Neuron (in vitro differentiated cells): ENCODE measurements around the gene CCDC12.

Experiments
- H2AFZ ChIP-seq: one replicate; pipeline ENCODE4 v1.6.1; 2013; ENCODE audit warnings: low read depth, mild to moderate bottlenecking, inconsistent platforms, low read length, moderate library complexity
- H3K27me3 ChIP-seq: one replicate; pipeline ENCODE4 v1.6.1; 2013; ENCODE audit warnings: low read length; ENCODE audit not compliant: insufficient read depth
- H3K36me3 ChIP-seq: one replicate; pipeline ENCODE4 v1.6.1; 2013; ENCODE audit warnings: low read length; ENCODE audit not compliant: insufficient read depth
- H3K4me1 ChIP-seq: one replicate; pipeline ENCODE4 v1.6.1; 2013; ENCODE audit warnings: low read length; ENCODE audit not compliant: insufficient read depth
- H3K4me3 ChIP-seq: 2 replicates; pipeline ENCODE4 v1.5.1; 2013; ENCODE audit warnings: mild to moderate bottlenecking, low read length, moderate library complexity
- H3K9me3 ChIP-seq: one replicate; pipeline ENCODE4 v1.6.1; 2013; ENCODE audit warnings: low read length

The CCDC12 gene

DNA sequence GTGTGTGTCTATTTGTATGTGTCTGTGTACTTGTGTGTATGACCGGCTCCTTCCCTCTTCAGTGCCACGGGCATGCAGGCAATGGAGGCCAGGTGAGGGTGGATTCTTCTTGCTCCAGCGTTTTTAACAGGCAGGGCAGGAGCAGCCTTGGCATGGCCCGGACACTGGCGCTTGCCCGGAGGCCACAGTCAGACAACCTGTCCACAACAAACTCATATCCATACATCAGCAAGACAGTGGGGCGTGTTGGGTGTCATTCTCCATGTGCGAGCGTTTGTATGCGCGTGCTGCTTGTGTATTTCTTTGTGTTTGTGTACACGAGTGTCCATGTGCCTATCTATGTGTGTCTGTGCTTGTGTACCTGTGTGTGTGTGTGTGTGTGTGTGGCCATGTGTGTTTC lies 69.3 kb downstream of the CCDC12 start:
- Histone ChIP-seq H3K27me3 (no peaks in the 10 kb centered on the region), H2AFZ (no peak overlapping the region), H3K4me3 (no peak overlapping the region), H3K4me1 (no peaks in the 10 kb centered on the region), H3K9me3 (no peaks in the 10 kb centered on the region), H3K36me3 (no peaks in the 10 kb centered on the region)

DNA sequence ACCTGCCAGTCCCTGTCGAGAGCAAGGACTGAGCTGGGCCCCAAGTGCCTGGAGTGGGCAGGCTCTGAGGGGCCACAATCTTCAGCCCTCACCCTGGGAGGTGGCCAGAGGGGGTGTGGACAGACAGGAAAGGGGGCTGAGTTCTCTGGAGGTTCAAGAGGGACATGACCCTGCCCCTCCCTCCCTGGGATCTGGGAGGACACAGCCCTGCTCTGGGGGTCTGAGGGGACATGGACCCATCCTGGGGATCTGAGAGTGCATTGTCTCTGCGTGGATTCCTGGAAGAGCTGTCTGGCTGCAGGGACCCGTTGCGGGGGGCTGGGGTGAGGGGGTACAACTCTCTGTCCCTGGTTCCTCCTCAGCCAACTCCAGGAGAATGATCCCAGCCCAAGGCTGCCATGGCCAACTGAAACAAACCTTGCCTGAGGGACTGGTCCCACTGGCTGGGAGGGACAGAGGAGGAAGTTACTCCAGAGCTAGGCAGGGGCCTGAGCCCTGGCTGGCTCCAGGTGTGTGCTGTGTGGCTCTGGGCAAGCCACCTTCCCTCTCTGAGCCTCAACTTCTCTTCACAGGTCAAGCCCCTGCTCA lies 70.0 kb downstream of the CCDC12 start:
- Histone ChIP-seq H3K4me3 (no peak overlapping the region), H3K27me3 (no peaks in the 10 kb centered on the region), H3K9me3 (no peaks in the 10 kb centered on the region), H3K36me3 (no peaks in the 10 kb centered on the region), H3K4me1 (no peaks in the 10 kb centered on the region), H2AFZ (no peak overlapping the region)

DNA sequence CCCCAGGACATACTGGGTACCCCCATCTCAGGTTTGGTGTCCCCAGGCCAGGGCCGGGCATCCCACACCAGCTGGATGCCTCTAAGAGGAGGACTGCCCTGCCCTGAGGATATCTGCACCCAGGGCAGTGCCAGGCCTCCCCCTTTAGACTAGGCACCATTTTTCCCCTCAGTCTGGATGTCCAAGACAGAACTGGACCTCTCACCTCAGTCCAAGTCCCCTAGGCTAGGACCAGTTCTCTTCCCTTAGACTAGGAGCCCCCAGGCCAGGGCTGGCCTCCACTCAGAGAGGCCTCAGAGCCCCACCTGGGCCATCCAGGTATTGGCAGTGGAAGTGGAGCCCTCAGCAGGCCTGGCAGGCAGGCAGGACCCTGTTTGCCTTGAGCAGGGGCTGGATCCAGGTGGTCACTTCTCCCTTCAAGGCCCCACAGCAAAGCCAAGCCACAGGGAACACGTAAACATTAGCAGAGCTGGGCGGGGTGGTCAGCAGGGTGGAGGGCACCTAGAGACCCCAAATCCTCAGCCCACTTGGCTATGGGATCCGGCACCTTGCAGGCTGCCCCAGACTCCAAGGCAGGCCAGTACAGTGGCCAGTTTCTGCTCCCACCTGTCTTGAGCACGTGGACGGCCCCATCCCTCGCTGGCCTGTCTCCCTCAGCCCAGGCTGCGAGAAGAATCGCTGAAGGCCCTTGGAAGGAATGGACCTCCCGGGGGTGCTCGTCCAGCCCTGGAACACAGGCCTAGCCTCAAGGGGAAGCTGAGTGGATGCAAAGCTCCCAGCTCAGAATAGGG lies 70.7 kb downstream of the CCDC12 start:
- Histone ChIP-seq H3K4me3 (no peak overlapping the region), H3K9me3 (no peaks in the 10 kb centered on the region), H2AFZ (no peak overlapping the region), H3K27me3 (no peaks in the 10 kb centered on the region), H3K36me3 (no peaks in the 10 kb centered on the region), H3K4me1 (no peaks in the 10 kb centered on the region)

DNA sequence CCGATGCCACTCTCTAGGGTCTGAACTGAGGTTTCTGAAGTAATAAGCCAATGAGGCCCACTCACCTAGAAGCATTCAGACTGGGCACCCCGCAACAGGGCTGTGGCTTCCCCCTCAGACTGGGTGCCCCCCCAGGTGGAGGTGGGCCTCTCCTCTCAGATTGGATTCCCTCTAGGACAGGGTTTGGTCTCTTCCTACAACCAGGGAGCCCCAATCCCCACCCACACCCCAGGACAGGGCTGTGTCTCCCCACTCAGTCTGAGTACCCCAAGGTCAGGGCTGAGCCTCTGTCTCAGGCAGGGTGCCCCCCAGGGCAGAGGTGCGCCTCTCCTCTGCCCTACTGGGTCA lies 71.4 kb downstream of the CCDC12 start:
- no peak overlapping the region for H2AFZ ChIP-seq
- no peak overlapping the region for H3K4me3 ChIP-seq
- no peaks in the 10 kb centered on the region for H3K36me3 ChIP-seq
- no peaks in the 10 kb centered on the region for H3K9me3 ChIP-seq
- H3K4me1 ChIP-seq: no peaks in the 10 kb centered on the region
- H3K27me3 ChIP-seq: peaks cover 4% of the 10 kb centered on the region

DNA sequence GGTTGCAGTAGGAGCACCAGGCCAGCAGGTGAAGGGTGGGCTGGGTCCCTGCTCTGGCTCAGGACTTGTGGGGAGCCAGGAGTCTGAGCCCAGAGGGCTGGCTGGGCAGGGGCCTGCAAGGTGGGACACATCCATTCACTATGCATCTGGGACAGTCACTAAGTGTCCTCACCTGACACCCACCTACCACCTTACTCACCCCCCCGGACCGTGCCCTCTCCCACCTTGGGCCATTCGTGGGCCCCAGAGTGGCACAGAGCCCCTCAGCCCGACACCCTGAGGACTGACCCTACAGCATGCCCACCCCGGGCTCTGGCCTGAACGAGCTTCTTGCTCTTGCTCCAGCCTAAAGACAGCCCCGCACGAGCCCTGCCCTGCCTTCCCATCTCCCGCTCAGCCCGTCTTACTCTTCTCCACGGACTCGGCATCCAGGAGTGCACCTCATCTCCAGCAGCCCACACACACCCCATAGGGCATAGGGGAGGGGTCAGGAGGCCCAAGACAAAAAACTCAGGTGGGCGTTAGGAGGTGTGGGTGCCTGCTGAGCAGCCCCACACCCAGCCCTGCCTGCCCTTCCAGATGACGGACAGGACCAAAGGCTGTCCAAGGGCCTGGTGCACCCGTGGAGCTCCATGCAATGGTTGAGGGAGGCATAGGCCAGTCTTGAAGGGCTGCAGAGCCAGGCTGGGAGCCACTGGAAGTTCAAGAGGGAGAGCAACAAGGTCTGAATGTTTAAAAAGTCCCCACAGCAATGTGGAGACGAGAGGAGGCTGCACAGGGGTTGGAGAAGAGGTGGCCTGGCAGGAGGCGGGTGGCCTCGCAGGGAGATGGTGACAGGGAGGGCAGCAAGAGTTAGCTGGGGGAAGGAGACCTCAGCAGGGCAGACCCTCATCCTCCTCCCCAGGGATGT lies 72.0 kb downstream of the CCDC12 start:
- Histone ChIP-seq H3K9me3 (no peaks in the 10 kb centered on the region), H3K4me1 (no peaks in the 10 kb centered on the region), H3K36me3 (no peaks in the 10 kb centered on the region), H3K4me3 (no peak overlapping the region), H3K27me3 (peaks cover 5% of the 10 kb centered on the region), H2AFZ (no peak overlapping the region)

DNA sequence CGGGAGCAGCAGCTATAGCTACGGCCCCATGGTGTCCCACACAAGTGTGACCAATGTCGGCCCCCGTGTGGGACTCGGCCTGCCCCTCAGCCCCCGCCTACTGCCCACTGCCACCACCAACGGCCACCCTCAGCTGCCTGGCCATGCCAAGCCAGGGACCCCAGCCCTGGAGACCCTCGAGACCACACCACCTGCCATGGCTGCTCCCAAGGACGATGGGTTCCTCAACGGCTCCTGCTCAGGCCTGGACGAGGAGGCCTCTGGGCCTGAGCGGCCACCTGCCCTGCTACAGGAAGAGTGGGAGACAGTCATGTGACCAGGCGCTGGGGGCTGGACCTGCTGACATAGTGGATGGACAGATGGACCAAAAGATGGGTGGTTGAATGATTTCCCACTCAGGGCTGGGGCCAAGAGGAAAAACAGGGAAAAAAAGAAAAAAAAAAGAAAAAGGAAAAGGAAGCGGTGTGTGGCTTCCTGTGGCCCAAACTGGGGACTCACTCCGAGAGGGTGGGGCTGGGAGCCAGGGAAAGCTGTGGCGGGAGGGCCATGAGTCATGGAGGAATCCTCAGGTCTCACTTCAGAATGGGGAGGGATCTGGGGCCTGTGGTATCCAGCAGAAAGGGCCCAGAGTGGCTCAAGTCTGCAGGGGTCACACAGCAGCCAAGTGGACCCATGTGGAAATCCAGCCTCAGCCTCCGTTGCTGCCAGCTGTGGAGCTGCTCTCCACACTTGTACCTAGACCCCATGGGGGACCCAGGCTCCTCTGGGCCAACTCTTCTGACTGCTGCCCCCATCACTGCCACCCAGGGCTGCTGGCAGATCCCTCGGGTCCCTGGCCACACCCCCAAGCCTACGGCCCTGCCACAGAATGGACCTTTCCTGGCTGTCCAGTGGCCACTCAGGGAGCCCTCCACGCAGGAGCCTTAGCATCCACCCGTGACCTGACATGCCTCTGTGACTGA lies 72.9 kb downstream of the CCDC12 start:
- H3K36me3 ChIP-seq: no peaks in the 10 kb centered on the region
- no peaks in the 10 kb centered on the region for H3K4me1 ChIP-seq
- no peak overlapping the region for H3K4me3 ChIP-seq

DNA sequence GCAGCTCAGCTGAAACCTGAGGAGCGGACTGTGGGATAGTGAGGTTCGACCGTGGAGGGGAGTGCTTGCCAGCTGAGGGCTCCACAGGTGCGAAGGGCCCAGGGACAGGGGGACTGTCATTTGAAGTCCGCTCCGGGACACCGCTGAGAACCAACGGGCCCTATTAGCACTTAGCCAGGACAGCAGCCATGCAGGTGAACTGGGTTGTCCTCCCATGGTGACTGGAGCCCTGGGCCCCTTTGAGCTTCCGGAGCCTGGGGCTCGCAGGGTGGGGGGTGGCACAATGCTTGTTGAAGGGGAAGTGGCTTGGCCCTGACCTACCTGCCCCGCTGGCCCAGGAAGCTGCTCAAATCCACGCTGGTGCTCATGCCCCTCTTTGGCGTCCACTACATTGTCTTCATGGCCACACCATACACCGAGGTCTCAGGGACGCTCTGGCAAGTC lies 74.3 kb downstream of the CCDC12 start:
- Histone ChIP-seq H2AFZ (no peak overlapping the region), H3K27me3 (peaks cover 5% of the 10 kb centered on the region), H3K9me3 (no peaks in the 10 kb centered on the region), H3K4me3 (no peak overlapping the region), H3K36me3 (no peaks in the 10 kb centered on the region), H3K4me1 (no peaks in the 10 kb centered on the region)

More for the DNA sequence above, 72.9 kb downstream of the CCDC12 start:
- H3K27me3 ChIP-seq: peaks cover 5% of the 10 kb centered on the region
- H2AFZ ChIP-seq: no peak overlapping the region
- no peaks in the 10 kb centered on the region for H3K9me3 ChIP-seq

DNA sequence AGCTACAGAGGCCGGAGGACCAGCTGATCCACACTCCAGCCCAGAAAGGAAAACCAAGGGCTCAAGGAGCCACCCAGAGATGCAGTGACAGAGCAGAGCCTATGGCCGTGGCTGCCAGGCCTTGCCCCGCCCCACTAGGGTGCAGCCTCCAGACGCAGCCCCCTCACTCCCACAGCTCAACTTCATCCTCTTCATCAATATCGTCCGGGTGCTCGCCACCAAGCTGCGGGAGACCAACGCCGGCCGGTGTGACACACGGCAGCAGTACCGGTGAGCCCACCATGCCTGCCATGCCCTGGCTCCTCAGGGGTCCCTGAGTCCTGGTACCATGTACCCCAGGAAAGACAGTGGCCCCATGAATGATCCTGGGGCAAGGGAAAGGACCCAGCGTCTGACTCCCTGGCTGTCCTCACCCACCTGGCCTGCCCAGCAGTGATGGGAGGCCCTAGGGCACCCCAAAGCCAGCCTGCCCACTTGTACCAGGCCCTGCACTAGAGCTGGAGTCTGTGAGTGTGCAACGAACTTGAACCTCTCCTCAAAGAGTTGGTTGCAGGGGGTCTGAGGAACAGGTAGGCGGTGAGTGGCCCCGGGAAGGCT lies 74.9 kb downstream of the CCDC12 start:
- Histone ChIP-seq H3K9me3 (no peaks in the 10 kb centered on the region), H3K36me3 (no peaks in the 10 kb centered on the region), H2AFZ (no peak overlapping the region), H3K4me1 (no peaks in the 10 kb centered on the region), H3K4me3 (no peak overlapping the region), H3K27me3 (peaks cover 5% of the 10 kb centered on the region)

DNA sequence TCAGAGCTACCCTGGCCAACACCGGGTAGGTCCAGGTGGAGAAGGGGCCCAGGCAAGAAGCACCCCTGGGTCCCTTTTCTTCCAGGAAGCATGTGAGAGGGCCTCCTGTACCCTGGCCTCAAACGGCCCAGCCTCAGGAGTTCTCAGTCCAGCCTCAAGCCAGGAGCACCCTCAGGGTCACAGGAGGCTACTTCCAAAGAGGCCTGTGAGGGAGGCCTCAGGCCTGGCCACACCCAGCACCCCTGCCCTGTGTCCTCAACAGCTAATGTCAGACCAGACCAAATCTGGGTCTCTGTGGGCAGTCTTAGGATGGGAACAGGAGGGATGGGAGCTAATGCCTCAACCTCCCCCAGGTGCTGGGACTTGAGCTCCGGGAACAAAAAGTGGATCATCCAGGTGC lies 75.5 kb downstream of the CCDC12 start:
- H3K27me3 ChIP-seq: peaks cover 5% of the 10 kb centered on the region
- no peaks in the 10 kb centered on the region for H3K36me3 ChIP-seq
- H3K4me1 ChIP-seq: no peaks in the 10 kb centered on the region
- no peak overlapping the region for H3K4me3 ChIP-seq
- H3K9me3 ChIP-seq: no peaks in the 10 kb centered on the region
- H2AFZ ChIP-seq: no peak overlapping the region

DNA sequence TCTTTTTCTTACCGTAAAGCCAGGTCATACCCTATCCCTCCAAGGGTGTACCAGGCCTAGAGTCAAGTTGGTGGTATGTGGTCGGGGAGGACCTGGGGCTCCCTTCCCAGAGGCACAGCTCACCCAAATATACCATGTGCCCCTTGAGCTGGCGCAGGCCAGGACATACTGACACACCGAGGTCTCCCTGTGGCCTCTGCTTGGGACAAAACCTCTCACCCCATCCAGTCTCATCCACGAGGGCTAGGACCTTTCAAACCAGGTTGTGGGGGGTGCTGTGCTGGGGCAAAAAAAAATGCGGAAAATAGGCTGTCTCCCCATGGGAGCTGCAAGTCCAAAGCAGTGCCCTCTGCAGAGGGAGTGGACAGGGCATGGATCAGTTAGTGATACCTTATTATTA lies 76.2 kb downstream of the CCDC12 start:
- Histone ChIP-seq H3K4me3 (no peak overlapping the region), H3K27me3 (peaks cover 5% of the 10 kb centered on the region)

DNA sequence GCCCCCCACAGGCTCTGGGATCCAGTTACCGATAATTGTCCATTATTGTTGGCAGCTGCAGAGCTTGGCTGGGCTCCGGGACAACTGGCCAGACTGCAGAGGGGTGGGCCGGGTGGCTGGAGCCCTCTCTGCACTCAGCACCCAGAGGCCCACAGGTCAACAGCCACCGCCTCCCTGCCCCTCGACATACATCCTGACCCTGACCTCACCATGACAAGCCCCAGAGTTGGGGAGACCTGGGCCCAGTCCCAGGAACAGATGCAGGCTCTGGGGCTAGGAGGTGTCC lies 76.6 kb downstream of the CCDC12 start:
- Histone ChIP-seq H3K4me1 (no peaks in the 10 kb centered on the region), H3K27me3 (peaks cover 5% of the 10 kb centered on the region), H3K36me3 (no peaks in the 10 kb centered on the region), H3K9me3 (no peaks in the 10 kb centered on the region), H2AFZ (no peak overlapping the region), H3K4me3 (no peak overlapping the region)

More for the DNA sequence above, 76.2 kb downstream of the CCDC12 start:
- no peaks in the 10 kb centered on the region for H3K36me3 ChIP-seq
- no peak overlapping the region for H2AFZ ChIP-seq
- no peaks in the 10 kb centered on the region for H3K4me1 ChIP-seq
- no peaks in the 10 kb centered on the region for H3K9me3 ChIP-seq
